Body of pancreas (tissue), 4 donors: Measurements from ENCODE around the gene MRPL39. TPM values are rescaled to one million over a fixed set of nuclear protein-coding genes. Genes with fewer than 3 reads are reported as not detected.

Experiments
- ATAC-seq: fragments of 150-250 bp; one replicate; pipeline ENCODE4 v1.9.1; 2016
- DNase-seq, 4 donors: peaks; one replicate each; pipeline ENCODE4 v3.0.0-alpha.2; 2019
- H3K27ac ChIP-seq, 4 donors: fragments of 200-600 bp; sonication (generic); 1 replicate in 3 of 4; 2 replicates in 1 of 4; pipeline versions ENCODE4 v1.5.1 to v1.6.1; 2016 to 2019; ENCODE audit warnings: mild to moderate bottlenecking in 1 of 4, mixed read lengths in 1 of 4, moderate library complexity in 1 of 4
- H3K27me3 ChIP-seq, 2 donors: fragments of 200-600 bp; sonication (generic); one replicate each; pipeline ENCODE4 v1.6.0; 2016; ENCODE audit warnings: mild to moderate bottlenecking in 1 of 2
- H3K36me3 ChIP-seq, 2 donors: fragments of 200-600 bp; sonication (generic); replicated peaks in 1 of 2; 2 replicates each; pipeline ENCODE4 v1.5.1; 2016; ENCODE audit warnings: low read depth in 2 of 2; ENCODE audit not compliant: insufficient read depth in 1 of 2
- H3K4me1 ChIP-seq: fragments of 200-600 bp; sonication (generic); one replicate; pipeline ENCODE4 v1.6.0; 2016
- H3K4me3 ChIP-seq, 2 donors: fragments of 200-600 bp; sonication (generic); 1 replicate in 1 of 2; 2 replicates in 1 of 2; pipeline ENCODE4 v1.5.1; 2016 to 2019
- H3K9me3 ChIP-seq, 3 donors: fragments of 200-600 bp; sonication (generic); 1 replicate in 2 of 3; 2 replicates in 1 of 3; pipeline ENCODE4 v1.5.1; 2016
- CTCF ChIP-seq, 7 experiments: fragments of 450-650 bp in 4 of 7; fragments of 200-600 bp in 3 of 7; sonication (generic) in 3 of 7; IDR thresholded peaks; one replicate each; pipeline ENCODE4 v1.5.1; 2016 to 2019; ENCODE audit warnings: antibody characterized with exemption in 7 of 7
- POLR2A ChIP-seq, 3 donors: fragments of 450-650 bp; IDR thresholded peaks; one replicate each; pipeline ENCODE4 v1.6.1; 2016; ENCODE audit warnings: antibody characterized with exemption in 3 of 3, mild to moderate bottlenecking in 2 of 3
- WGBS, 2 donors: methylation state at CpG; one replicate each; pipeline ENCODE4 v1.1.5; 2017; 5-methylcytosine and 5-hydroxymethylcytosine counted together
- intact Hi-C: fragments of 100-400 bp; cut with DNase I; formaldehyde crosslinking; loops from one replicate; pipeline ENCODE4 v1.15.1; 2023
- total RNA-seq, 2 donors: library from RNA; depleted of rRNA; stranded (reverse); fragments of >200 nt; gene quantifications; one replicate each; pipeline ENCODE4 v1.1.0, GENCODE V29; 2016

Gene MRPL39
- 1 to 10 TPM; 4.4 to 6.3 TPM for total RNA-seq

GRCh38 chr21:25607151-25608043 lies at the start of gene MRPL39:
MRPL39 (minus strand) TSS chr21:25607481; CDS start chr21:25607475, 6 bp downstream.
- ATAC-seq (peak; percentile 95), DNase-seq (peak; percentile 82 to 90 (median 86))
- TF ChIP-seq CTCF (IDR thresholded peaks at IDR 0.05) (peak in 6 of 7 experiments; percentile 23 to 66 (median 54)), POLR2A (IDR thresholded peaks at IDR 0.05) (peak; percentile 32 to 84 (median 73))
- WGBS, 2 donors = 0 to 1% methylated on average over 17 to 71 of the region's 71 CpGs
- Histone ChIP-seq H3K36me3 (peaks cover 0 to 2% of the 10 kb centered on the region in 2 donors), H3K27ac (peak within 1 kb of the TSS; percentile 35 to 82 (median 77)), H3K4me1 (peaks cover 29% of the 10 kb centered on the region), H3K4me3 (peak within 1 kb of the TSS; percentile 67 to 73), H3K9me3 (no peaks in the 10 kb centered on the region), H3K27me3 (no peaks in the 10 kb centered on the region)
- intact Hi-C loops = no loop called here

GRCh38 chr21:25656412-25656811 lies 49.1 kb upstream of the MRPL39 start:
- intact Hi-C loops = no loop called here
- 84 to 95% methylated on average over 2 of the region's 2 CpGs for WGBS, 2 donors
- no peaks in the 10 kb centered on the region for H3K9me3 ChIP-seq
- DNase-seq = no peak
- H3K27me3 ChIP-seq = no peaks in the 10 kb centered on the region
- ATAC-seq = no peak
- H3K27ac ChIP-seq = no peak overlapping the region
- no peaks in the 10 kb centered on the region for H3K36me3 ChIP-seq
- no peaks in the 10 kb centered on the region for H3K4me1 ChIP-seq
- TF ChIP-seq POLR2A (IDR thresholded peaks at IDR 0.05) (no peak), CTCF (IDR thresholded peaks at IDR 0.05) (no peak)
- no peak overlapping the region for H3K4me3 ChIP-seq

- H3K4me3 ChIP-seq = no peak overlapping the region
- 66 to 82% methylated on average over 7 of the region's 7 CpGs for WGBS, 2 donors
- DNase-seq (no peak), ATAC-seq (no peak)
- intact Hi-C loops = no loop called here
- H3K27me3 ChIP-seq = no peaks in the 10 kb centered on the region
- H3K9me3 ChIP-seq = no peaks in the 10 kb centered on the region
- no peaks in the 10 kb centered on the region for H3K4me1 ChIP-seq
- no peaks in the 10 kb centered on the region for H3K36me3 ChIP-seq
- H3K27ac ChIP-seq = no peak overlapping the region
- TF ChIP-seq POLR2A (IDR thresholded peaks at IDR 0.05) (no peak), CTCF (IDR thresholded peaks at IDR 0.05) (no peak)
These were observed 41.9 kb upstream of the MRPL39 start for GRCh38 chr21:25649146-25649545.

- no peak for TF ChIP-seq CTCF (IDR thresholded peaks at IDR 0.05)
- TF ChIP-seq POLR2A (IDR thresholded peaks at IDR 0.05) = no peak
- Histone ChIP-seq H3K27ac (no peak overlapping the region), H3K36me3 (no peaks in the 10 kb centered on the region), H3K9me3 (no peaks in the 10 kb centered on the region), H3K27me3 (no peaks in the 10 kb centered on the region), H3K4me1 (no peaks in the 10 kb centered on the region), H3K4me3 (no peak overlapping the region)
- no peak for ATAC-seq
- 43 to 67% methylated on average over 5 of the region's 5 CpGs for WGBS, 2 donors
- DNase-seq = no peak
- intact Hi-C loops = no loop called here
These were observed 40.4 kb upstream of the MRPL39 start for GRCh38 chr21:25647647-25648046.
